Measurements from ENCODE around the gene ADORA3. TPM values are rescaled to one million over a fixed set of nuclear protein-coding genes. Genes with fewer than 3 reads are reported as not detected.

Gene ADORA3
- total and polyA plus RNA-seq, 8 donors: 0.32 to 7.3 (median 1.2) TPM

DNA sequence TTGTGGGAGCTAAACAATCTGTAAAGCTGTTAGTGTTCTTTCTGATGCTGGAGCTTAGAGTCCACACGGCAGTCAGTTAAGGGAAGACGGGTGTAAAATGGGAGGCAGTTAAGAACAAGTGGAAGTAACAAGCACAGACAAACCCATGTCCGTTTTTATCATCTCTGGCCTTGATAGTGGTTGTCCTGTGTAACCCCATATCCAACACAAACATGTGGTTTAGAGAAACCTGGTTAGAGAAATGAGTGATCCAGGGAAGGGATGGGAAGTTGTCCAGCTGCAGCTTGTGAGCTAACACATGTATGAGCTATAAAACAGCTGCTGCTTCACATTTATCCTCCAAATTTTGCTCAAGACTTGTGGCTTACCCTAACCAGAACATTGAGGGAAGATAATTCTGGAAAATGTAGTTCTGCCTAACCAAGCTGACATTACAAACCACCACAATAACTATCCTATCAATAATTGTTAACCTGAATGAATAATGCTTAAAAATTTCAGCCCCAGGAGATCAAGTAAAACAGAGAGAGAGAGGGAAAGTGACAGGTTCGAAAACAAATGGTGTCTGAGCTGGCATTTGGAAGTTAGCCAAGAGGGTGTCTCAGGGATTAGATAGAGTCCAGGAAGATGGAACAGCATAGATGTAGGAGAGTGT is 40.3 kb downstream of the ADORA3 start:
- H3K36me3 ChIP-seq: peaks cover 2 to 37% (median 16%) of the 10 kb centered on the region in 3 donors
- intact Hi-C loops (cut with DNase I): no loop called here
- H3K4me3 ChIP-seq: no peak overlapping the region
- TF ChIP-seq CTCF (IDR thresholded peaks at IDR 0.05): no peak
- ATAC-seq (peak; percentile 64 to 85 (median 72)), DNase-seq (peak in 3 of 6 donors; percentile 51 to 58 (median 56)), FAIRE-seq (no peak)
- peak overlapping the region in 2 of 4 donors; percentile 15 to 51 for H3K27ac ChIP-seq
- peaks cover 6 to 23% (median 19%) of the 10 kb centered on the region in 3 donors for H3K4me1 ChIP-seq
- H3K27me3 ChIP-seq: no peaks in the 10 kb centered on the region
- WGBS, 2 donors: 28 to 40% methylated on average over 4 of the region's 4 CpGs
- no peaks in the 10 kb centered on the region for H3K9me3 ChIP-seq

GRCh38 chr1:111462370-111463028 is 40.9 kb downstream of the ADORA3 start:
- peaks cover 2 to 44% (median 20%) of the 10 kb centered on the region in 3 donors for H3K36me3 ChIP-seq
- ATAC-seq: peak in 3 of 4 donors; percentile 23 to 57 (median 45)
- no peak for FAIRE-seq
- intact Hi-C loops (cut with DNase I): no loop called here
- DNase-seq: no peak
- H3K27ac ChIP-seq: peak overlapping the region in 2 of 4 donors; percentile 15 to 51
- H3K9me3 ChIP-seq: no peaks in the 10 kb centered on the region
- no peak for TF ChIP-seq CTCF (IDR thresholded peaks at IDR 0.05)
- H3K27me3 ChIP-seq: no peaks in the 10 kb centered on the region
- no peak overlapping the region for H3K4me3 ChIP-seq
- 43 to 50% methylated on average over 4 of the region's 4 CpGs for WGBS, 2 donors
- peaks cover 6 to 19% (median 16%) of the 10 kb centered on the region in 3 donors for H3K4me1 ChIP-seq

GRCh38 chr1:111461765-111462164 is 41.7 kb downstream of the ADORA3 start:
- Histone ChIP-seq H3K27ac (no peak overlapping the region), H3K36me3 (peaks cover 2 to 51% (median 20%) of the 10 kb centered on the region in 3 donors), H3K4me1 (peaks cover 6 to 19% (median 16%) of the 10 kb centered on the region in 3 donors), H3K9me3 (no peaks in the 10 kb centered on the region), H3K27me3 (no peaks in the 10 kb centered on the region), H3K4me3 (no peak overlapping the region)
- DNase-seq (no peak), ATAC-seq (no peak), FAIRE-seq (no peak)
- intact Hi-C loops (cut with DNase I): no loop called here
- WGBS, 2 donors: 97 to 98% methylated on average over 6 of the region's 6 CpGs
- TF ChIP-seq CTCF (IDR thresholded peaks at IDR 0.05): no peak

- Histone ChIP-seq H3K27ac (no peak overlapping the region), H3K9me3 (no peaks in the 10 kb centered on the region), H3K4me3 (no peak overlapping the region), H3K4me1 (peaks cover 1 to 19% (median 7%) of the 10 kb centered on the region in 3 donors), H3K27me3 (no peaks in the 10 kb centered on the region), H3K36me3 (peaks cover 2 to 44% (median 23%) of the 10 kb centered on the region in 3 donors)
- TF ChIP-seq CTCF (IDR thresholded peaks at IDR 0.05): no peak
- intact Hi-C loops (cut with DNase I): no loop called here
- WGBS, 2 donors: 90 to 96% methylated on average over 3 of the region's 3 CpGs
- ATAC-seq (no peak), DNase-seq (no peak), FAIRE-seq (no peak)
These were observed 47.8 kb downstream of the ADORA3 start for GRCh38 chr1:111455642-111456031.
